Activated naive CD4-positive, alpha-beta T cell treated with anti-CD3 and anti-CD28 coated beads, Interleukin-2, amount 50 U/mL, for 72 hours (primary cell): ENCODE results near the gene RABGGTB. TPM values are rescaled to one million over a fixed set of nuclear protein-coding genes. Genes with fewer than 3 reads are reported as not detected.
"Not testable (repeated sequence)": the region's sequence is repeated elsewhere in the genome, so short reads cannot be mapped to it uniquely, and the experiment has no call there.

Source experiments
- ATAC-seq, 2 donors: fragments of 150-1000 bp; cut with Tn5 transposase; 2 replicates each; pipeline ENCODE4 v1.10.0; 2021; ENCODE audit warnings: mild to moderate bottlenecking in 2 of 2, moderate library complexity in 2 of 2
- DNase-seq, 2 donors: peaks; one replicate each; pipeline ENCODE4 v3.0.0; 2021 to 2022; ENCODE audit warnings: low spot score in 2 of 2
- H3K27ac Mint-ChIP-seq, 2 donors: one replicate each; pipeline ENCODE4 v1.8.0; 2022; ENCODE audit warnings: mild to moderate bottlenecking in 2 of 2, mixed read lengths in 2 of 2
- H3K36me3 Mint-ChIP-seq, 2 donors: one replicate each; pipeline ENCODE4 v1.8.0; 2022; ENCODE audit warnings: mixed read lengths in 2 of 2
- H3K9me3 Mint-ChIP-seq, 2 donors: one replicate each; pipeline ENCODE4 v1.8.0; 2022; ENCODE audit warnings: mixed read lengths in 2 of 2
- total RNA-seq, 2 donors: library from RNA; stranded (reverse); gene quantifications; one replicate each; pipeline ENCODE4 v1.2.3, GENCODE V29; 2022

The RABGGTB gene
- total RNA-seq, 2 donors from 2014 or later: 148 TPM

DNA sequence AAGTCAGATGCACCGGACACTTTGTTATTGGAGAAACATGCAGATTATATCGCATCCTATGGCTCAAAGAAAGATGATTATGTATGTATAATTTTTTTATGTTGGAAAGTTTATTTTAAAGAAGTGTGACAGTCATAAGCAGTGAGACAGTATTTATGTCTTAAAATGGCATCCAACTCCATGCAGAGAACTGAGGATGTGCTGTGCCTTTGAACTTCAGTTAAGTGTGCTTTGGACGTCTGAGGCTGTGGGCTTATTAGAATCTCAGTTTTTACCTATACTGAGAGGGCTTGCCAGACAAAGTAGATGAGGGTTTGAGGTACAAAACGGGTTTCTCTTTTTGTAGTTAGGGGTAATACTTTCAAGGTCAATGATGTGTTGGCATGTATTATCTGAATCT is 1.5 kb downstream of the RABGGTB start:
- DNase-seq (no peak), ATAC-seq (no peak)
- peak overlapping the region; percentile 98 to 99 for H3K27ac Mint-ChIP-seq
- peaks cover 0 to 3% of the 10 kb centered on the region in 2 donors for H3K9me3 Mint-ChIP-seq
- peaks cover 59 to 60% of the 10 kb centered on the region in 2 donors for H3K36me3 Mint-ChIP-seq

DNA sequence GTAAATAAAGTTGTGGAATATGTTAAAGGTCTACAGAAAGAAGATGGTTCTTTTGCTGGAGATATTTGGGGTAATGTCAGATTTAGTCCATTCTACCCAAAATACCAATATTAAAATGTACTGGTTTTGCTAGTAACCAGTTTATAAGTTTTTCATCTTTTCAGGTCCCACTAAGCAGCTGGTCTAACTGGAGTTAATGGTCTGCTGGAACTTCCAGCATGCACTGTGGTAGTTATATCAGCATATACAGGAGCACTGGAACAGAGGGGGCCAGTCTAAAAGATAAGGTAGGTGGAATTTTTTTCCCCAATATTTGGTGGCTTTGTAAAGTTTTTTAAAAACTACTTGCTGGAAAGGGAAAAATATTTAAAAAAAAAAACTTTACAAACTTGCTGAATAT is 3.9 kb downstream of the RABGGTB start:
- Mint-ChIP-seq H3K27ac (peak overlapping the region in 1 of 2 donors; percentile 96), H3K9me3 (no peaks in the 10 kb centered on the region), H3K36me3 (peaks cover 59 to 69% of the 10 kb centered on the region in 2 donors)
- ATAC-seq (no peak), DNase-seq (no peak)

DNA sequence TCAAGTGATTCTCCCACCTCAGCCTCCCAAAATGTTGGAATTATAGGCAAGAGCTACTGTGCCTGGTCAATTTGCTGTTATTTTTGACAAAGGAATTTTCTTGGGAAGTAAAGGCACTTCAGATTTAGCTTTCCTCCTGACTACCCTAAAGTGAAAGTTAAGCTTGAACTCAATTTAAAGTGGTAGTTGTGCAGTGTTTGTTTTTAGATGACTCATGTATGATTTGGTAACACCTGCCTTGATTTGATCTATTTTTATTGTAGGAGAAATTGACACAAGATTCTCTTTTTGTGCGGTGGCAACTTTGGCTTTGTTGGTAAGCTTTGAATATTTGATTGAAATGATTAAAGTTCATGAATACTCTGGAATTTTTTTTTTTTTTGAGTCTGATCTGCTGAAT is 5.0 kb downstream of the RABGGTB start:
- H3K27ac Mint-ChIP-seq: peak overlapping the region; percentile 68 to 96
- H3K36me3 Mint-ChIP-seq: peaks cover 52 to 68% of the 10 kb centered on the region in 2 donors
- ATAC-seq (no peak), DNase-seq (no peak)
- no peaks in the 10 kb centered on the region for H3K9me3 Mint-ChIP-seq

DNA sequence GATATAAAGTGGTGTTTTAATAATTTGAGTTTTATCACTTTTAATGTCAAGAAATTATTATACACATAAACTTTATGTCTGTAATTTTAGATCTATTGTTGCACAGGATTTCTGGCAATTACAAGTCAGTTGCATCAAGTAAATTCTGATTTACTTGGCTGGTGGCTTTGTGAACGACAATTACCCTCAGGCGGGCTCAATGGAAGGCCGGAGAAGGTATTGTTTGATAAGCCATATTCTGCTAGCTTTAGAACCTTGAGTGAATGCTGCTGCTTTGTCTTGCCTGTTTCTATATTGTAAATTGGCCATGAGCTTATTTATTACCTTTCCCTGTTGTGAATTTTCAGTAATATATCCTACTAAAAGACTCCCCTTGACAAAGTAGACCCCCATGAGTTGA is 6.0 kb downstream of the RABGGTB start:
- Mint-ChIP-seq H3K36me3 (peaks cover 51 to 58% of the 10 kb centered on the region in 2 donors), H3K27ac (peak overlapping the region in 1 of 2 donors; percentile 84), H3K9me3 (no peaks in the 10 kb centered on the region)
- DNase-seq (no peak), ATAC-seq (no peak)

DNA sequence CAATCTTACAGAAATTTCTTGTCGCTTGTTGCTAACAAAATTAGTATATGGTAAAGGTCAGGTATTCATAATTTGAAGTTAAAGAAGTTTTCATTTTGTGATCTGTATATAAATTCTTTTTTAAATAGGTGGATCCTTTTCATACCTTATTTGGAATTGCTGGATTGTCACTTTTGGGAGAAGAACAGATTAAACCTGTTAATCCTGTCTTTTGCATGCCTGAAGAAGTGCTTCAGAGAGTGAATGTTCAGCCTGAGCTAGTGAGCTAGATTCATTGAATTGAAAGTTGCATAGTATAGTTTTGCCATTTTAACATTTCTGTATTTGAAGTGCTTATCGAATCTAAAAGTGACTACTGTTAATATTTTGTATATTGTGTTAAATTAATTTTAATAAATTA is 8.3 kb downstream of the RABGGTB start:
- ATAC-seq (no peak), DNase-seq (no peak)
- no peak overlapping the region for H3K27ac Mint-ChIP-seq
- no peaks in the 10 kb centered on the region for H3K9me3 Mint-ChIP-seq
- H3K36me3 Mint-ChIP-seq: peaks cover 32 to 36% of the 10 kb centered on the region in 2 donors

DNA sequence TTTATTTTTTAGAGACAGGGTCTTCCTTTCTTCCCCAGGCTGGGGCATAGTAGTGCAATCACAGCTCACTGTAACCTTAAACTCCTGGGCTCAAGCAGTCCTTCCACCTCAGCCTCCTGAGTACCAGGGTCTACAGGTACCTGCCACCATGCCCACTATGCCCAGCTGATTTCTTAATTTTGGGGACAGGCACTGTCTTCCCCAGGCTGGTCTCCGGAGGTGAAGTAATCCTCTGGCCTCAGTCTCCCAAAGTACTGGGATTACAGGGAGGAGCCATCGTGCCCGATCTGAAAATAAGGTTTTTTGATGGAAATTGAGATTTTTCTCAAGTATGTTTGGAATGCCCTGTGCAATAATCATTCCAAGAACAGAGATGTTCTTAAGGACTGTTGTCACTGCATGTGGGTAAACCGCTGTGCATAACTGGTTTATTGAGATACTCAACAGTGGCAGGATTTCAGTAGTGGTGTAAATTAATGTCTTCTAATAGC is 9.7 kb downstream of the RABGGTB start:
- ATAC-seq: no peak
- Mint-ChIP-seq H3K27ac (peak overlapping the region in 1 of 2 donors; percentile 37), H3K36me3 (peaks cover 21 to 22% of the 10 kb centered on the region in 2 donors), H3K9me3 (no peaks in the 10 kb centered on the region)
- DNase-seq: no peak

DNA sequence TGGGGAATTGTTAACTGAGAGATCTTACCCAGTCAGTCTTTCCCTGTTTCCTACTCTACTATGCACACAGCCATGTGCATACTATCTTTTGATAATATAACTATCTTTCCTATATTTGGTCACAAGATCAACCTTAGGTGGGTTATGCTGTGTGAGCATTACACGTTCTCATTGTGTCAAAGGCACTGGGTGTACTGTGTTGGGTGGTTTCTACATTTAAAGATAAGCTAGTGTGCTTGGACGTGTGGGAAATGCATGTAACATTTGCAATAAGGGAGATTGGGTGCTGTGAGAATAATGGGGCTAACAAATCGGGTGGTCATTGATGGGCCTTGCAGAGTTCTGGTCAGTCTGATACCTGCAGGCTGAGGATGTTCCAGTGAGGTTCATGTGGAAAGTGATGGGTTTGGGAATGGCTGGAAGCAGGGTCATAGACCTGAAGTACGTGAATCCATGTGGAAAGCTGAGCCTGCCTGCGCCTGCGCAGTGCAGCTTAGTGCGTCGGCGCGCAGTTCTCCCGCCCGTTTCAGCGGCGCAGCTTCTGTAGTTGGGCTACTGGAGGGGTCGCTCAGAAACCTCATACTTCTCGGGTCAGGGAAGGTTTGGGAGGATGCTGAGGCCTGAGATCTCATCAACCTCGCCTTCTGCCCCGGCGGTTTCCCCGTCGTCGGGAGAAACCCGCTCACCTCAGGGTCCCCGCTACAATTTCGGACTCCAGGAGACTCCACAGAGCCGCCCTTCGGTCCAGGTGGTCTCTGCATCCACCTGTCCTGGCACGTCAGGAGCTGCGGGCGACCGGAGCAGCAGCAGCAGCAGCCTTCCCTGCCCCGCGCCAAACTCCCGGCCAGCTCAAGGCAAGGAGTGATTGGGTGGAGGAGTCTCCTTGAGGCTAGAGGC is 10.6 kb downstream of the RABGGTB start, which contains the start of gene MSH4:
Gene MSH4 (plus strand): TSS at position 507 of the 897 bp plus-strand sequence. CDS start 104 bp downstream, at position 611.
- peaks cover 12 to 13% of the 10 kb centered on the region in 2 donors for H3K36me3 Mint-ChIP-seq
- peak within 1 kb of the TSS in 1 of 2 donors; percentile 37 for H3K27ac Mint-ChIP-seq

DNA sequence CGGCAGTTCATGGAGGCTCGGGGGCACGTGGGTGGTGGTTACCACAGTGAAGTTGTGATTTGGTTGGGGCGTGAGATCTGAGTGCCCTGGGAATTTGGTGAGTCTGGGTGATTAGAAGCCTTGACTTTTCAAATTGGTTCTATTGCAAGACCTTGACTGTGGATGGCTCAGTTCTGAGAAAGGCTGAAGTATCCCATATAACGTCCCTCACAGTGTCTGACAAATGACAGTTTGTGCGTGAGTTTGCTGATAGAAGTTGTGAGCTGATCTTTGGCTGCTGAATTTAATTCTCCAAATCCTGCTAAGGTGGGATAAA is 11.2 kb downstream of the RABGGTB start:
- Mint-ChIP-seq H3K36me3 (peaks cover 9 to 10% of the 10 kb centered on the region in 2 donors), H3K27ac (peak overlapping the region in 1 of 2 donors; percentile 22), H3K9me3 (no peaks in the 10 kb centered on the region)
- DNase-seq: no peak
- ATAC-seq: peak; percentile 4 to 14

More for the DNA sequence above, 10.6 kb downstream of the RABGGTB start, which contains the start of gene MSH4:
- DNase-seq (no peak), ATAC-seq (peak; percentile 6 to 22)
- H3K9me3 Mint-ChIP-seq: no peaks in the 10 kb centered on the region

DNA sequence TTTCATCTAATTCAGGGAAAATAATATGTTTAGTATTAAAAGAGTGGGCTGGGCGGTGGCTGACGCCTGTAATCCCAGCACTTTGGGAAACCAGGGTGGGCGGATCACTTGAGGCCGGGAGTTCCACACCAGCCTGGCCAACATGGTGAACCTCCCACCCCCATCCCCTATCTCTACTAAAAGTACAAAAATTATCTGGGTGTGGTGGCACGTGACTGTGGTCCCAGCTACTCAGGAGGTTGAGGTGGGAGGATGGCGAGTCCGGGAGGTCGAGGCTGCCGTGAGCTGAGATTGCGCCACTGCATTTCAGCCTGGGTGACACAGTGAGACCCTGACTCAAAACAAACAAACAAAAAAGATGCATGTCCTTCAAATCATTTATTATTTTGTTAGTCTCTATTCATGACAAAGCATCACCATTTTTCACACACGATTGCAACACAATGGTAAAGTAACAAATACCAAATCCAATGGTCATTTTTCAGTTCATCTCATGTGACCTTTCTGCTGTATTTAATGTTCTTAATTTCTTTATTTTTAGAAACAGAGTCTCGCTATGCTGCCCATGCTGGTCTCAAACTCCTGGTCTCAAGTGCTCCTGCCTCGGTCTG is 11.7 kb downstream of the RABGGTB start:
- no peaks in the 10 kb centered on the region for H3K9me3 Mint-ChIP-seq
- peaks cover 9 to 10% of the 10 kb centered on the region in 2 donors for H3K36me3 Mint-ChIP-seq
- ATAC-seq (no peak), DNase-seq (no peak)
- peak overlapping the region in 1 of 2 donors; percentile 22 for H3K27ac Mint-ChIP-seq

DNA sequence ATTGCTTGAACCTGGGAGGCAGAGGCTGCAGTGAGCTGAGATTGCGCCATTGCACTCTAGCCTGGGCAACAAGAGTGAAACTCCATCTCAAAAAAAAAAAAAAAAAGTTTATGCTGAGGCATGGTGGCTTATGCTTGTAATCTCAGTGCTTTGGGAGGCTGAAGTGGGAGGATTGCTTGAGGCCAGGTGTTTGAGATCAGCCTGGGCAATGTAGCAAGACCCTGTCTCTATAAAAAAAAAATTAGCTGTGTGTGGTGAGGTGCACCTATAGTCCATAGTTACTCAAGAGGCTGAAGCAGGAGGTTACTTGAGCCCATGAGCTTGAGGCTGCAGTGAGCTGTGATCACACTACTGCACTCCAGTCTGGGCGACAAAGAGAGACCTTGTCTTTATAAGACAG is 15.4 kb downstream of the RABGGTB start:
- peak in 1 of 2 donors; percentile 12 for ATAC-seq
- not testable (repeated sequence) for H3K36me3 Mint-ChIP-seq, DNase-seq, H3K27ac Mint-ChIP-seq, H3K9me3 Mint-ChIP-seq

DNA sequence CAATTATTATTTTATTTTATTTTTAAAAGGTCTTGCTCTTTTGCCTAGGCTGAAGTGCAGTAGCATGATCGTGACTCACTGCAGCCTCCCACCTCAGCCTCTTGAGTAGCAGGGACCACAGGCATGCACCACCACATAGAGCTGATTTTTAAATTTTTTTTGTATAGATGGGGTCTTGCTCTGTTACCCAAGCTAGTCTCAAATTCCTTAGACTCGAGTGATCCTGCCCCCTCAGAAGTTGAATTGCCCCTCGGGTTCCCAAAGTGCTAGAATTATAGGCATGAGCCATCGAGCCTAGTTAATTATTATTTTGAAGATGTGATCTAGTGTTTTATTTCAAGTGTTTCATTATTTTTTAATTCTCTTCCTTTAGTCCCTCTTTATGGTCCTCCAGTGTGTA is 22.9 kb downstream of the RABGGTB start:
- H3K27ac Mint-ChIP-seq: no peak overlapping the region
- DNase-seq (no peak), ATAC-seq (no peak)
- no peaks in the 10 kb centered on the region for H3K9me3 Mint-ChIP-seq
- no peaks in the 10 kb centered on the region for H3K36me3 Mint-ChIP-seq

DNA sequence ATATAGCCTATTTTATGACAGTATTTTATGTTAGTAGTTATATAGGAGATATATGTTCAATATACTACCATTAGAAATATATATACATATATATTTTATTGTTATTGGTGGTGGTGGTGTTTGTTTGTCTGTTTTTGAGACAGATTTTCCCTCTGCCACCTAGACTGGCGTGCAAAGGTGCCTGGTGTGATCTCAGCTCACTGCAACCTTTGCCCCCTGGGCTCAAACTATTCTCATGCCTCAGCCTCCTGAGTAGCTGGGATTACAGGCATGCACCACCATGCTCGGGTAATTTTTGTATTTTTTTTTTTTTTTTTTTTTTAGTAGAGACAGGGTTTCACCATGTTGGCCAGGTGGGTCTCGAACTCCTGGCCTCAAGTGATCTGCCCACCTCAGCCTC is 24.1 kb downstream of the RABGGTB start:
- ATAC-seq, H3K36me3 Mint-ChIP-seq, DNase-seq, H3K9me3 Mint-ChIP-seq, H3K27ac Mint-ChIP-seq: not testable (repeated sequence)

DNA sequence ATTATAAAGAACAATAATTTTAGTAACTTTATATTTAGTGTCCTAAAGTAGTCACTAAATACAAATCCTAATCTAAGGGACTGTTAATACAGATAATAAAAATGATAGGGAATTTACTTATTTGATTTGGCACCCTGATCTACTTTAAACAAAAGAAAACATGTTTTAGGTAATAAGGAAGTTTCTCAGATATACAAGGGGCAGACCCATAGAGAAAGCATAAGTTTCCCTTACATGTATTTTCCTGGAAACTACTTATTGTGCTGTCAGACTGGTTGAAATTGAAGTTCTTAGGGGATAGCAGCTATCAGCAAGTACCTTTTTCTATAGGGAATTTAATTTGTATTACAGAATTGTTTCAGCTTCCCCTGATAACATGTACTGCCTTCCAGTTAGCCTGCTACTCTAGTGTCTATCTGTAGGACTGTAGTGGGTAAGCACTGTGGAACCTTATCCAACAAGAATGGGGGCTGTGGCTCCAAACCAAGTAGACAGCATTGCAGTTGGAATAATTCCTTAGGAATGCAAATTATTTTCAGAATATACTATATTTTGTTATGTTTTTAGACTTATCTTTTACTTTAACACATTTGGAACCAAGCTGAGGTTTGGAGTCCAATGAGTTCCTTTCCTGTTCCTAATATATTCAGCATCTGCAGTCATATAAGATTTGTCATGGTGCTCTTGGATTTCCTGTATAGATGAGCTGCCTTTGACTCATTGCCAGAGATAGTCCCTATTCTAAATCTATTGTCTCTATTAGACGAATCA is 25.3 kb downstream of the RABGGTB start:
- no peak for ATAC-seq
- H3K9me3 Mint-ChIP-seq: no peaks in the 10 kb centered on the region
- H3K27ac Mint-ChIP-seq: no peak overlapping the region
- DNase-seq: no peak
- H3K36me3 Mint-ChIP-seq: no peaks in the 10 kb centered on the region

DNA sequence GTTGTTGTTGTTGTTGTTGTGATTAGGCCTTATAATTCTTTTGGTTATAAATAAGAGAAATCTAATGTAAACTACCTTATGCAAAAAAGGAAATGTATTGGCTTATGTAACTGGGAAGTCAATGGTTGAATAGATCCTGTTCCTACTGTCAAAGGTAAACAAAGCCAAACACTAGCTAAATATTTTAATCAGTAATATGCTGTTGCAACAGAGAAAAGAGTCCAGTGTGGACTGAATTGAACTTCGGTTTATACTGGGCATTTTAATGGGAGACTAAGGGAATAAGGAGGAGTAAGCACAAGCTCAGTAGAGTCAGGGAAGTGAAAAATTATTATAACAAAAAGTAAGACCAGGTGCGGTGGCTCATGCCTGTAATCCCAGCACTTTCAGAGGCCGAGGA is 26.0 kb downstream of the RABGGTB start:
- Mint-ChIP-seq H3K9me3 (no peaks in the 10 kb centered on the region), H3K36me3 (no peaks in the 10 kb centered on the region), H3K27ac (no peak overlapping the region)
- no peak for DNase-seq
- ATAC-seq: no peak

DNA sequence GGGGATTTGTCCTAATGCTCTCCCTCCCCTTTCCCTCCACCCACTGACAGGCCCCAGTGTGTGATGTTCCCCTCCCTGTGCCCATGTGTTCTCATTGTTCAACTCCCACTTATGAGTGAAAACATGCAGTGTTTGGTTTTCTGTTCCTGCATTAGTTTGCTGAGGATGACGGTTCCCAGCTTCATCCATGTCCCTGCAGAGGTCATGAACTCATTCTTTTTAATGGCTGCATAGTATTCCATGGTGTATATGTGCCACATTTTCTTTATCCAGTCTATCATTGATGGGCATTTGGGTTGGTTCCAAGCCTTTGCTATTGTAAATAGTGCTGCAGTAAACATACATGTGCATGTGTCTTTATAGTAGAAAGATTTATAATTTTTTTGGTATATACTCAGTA is 37.5 kb downstream of the RABGGTB start:
- Mint-ChIP-seq H3K9me3 (peaks cover 8 to 11% of the 10 kb centered on the region in 2 donors), H3K36me3 (peaks cover 26 to 39% of the 10 kb centered on the region in 2 donors)
- not testable (repeated sequence) for H3K27ac Mint-ChIP-seq, ATAC-seq, DNase-seq

DNA sequence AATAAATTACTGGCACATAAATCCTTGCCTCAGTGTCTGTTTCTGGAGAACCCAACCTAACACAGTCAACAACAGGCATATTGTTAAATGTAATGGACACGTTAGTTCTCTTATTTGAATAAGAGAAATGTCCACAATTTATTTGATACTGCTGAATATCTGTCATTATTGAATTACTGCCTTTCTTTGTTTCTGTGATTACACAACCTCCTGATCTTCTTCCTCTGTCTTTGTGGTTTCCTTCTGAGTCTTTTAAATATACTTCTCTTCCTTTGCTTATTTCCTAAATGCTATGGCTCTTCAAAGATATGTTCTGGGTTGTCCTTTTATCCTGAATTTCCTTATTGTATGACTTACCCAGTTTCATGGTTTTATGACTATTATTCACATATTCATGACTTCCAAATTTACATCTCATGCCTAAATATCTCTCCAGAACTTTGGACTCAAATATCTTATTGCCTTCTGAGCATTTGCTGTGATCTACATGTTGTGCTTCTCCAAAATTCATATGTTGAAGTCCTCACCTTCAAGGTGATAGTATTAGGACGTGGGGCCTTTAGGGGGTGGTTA is 50.6 kb downstream of the RABGGTB start:
- ATAC-seq: no peak
- DNase-seq: no peak
- peaks cover 0 to 13% of the 10 kb centered on the region in 2 donors for H3K36me3 Mint-ChIP-seq
- no peak overlapping the region for H3K27ac Mint-ChIP-seq
- peaks cover 23 to 24% of the 10 kb centered on the region in 2 donors for H3K9me3 Mint-ChIP-seq
